ENCODE data around the gene NUP133.

- TF ChIP-seq REST (IDR thresholded peaks at IDR 0.05; ENCODE audit: insufficient replicate concordance, low read depth) (no peak), CTCF (IDR thresholded peaks at IDR 0.05; ENCODE audit: insufficient read depth, low read length) (no peak), POLR2AphosphoS5 (IDR thresholded peaks at IDR 0.05; ENCODE audit: low read depth) (no peak)
Observed at GRCh38 chr1:229406798-229407197, 101.3 kb downstream of the NUP133 start.

Data from HL-60 (cell line).